Karpas-422 (cell line): ENCODE results near the gene BCL11B. TPM values are rescaled to one million over a fixed set of nuclear protein-coding genes. Genes with fewer than 3 reads are reported as not detected.

Experiments used
- DNase-seq: peaks from one replicate; pipeline ENCODE4 v3.0.0-alpha.2; 2015
- H2AFZ ChIP-seq: fragments of 200-600 bp; sonication (generic); 2 replicates; pipeline ENCODE4 v1.6.1; 2014; ENCODE audit warnings: antibody characterized with exemption, low read length, mixed read lengths
- H3K27ac ChIP-seq: fragments of 200-600 bp; sonication (generic); 2 replicates; pipeline ENCODE4 v1.5.1; 2014; ENCODE audit warnings: mild to moderate bottlenecking, low read length, moderate library complexity
- H3K27me3 ChIP-seq: fragments of 200-600 bp; sonication (generic); 2 replicates; pipeline ENCODE4 v1.6.1; 2014; ENCODE audit warnings: low read length, mixed read lengths
- H3K36me3 ChIP-seq: fragments of 200-600 bp; sonication (generic); 2 replicates; pipeline ENCODE4 v1.6.1; 2014; ENCODE audit warnings: low read length, mixed read lengths; ENCODE audit not compliant: insufficient read depth
- H3K4me1 ChIP-seq: fragments of 200-600 bp; sonication (generic); 2 replicates; pipeline ENCODE4 v1.6.1; 2014; ENCODE audit warnings: mild to moderate bottlenecking, low read length, mixed read lengths
- H3K4me2 ChIP-seq: fragments of 200-600 bp; sonication (generic); 2 replicates; pipeline ENCODE4 v1.6.1; 2014; ENCODE audit warnings: low read length, low read depth, mild to moderate bottlenecking; ENCODE audit not compliant: poor library complexity, severe bottlenecking
- H3K4me3 ChIP-seq: fragments of 200-600 bp; sonication (generic); 2 replicates; pipeline ENCODE4 v1.5.1; 2014; ENCODE audit warnings: mild to moderate bottlenecking, antibody characterized with exemption, low read length, mixed read lengths
- H3K79me2 ChIP-seq: fragments of 200-600 bp; sonication (generic); 2 replicates; pipeline ENCODE4 v1.6.1; 2014; ENCODE audit warnings: mild to moderate bottlenecking, low read length, mixed read lengths
- H3K9ac ChIP-seq: fragments of 200-600 bp; sonication (generic); 2 replicates; pipeline ENCODE4 v1.6.0; 2014; ENCODE audit warnings: low read length
- H3K9me2 ChIP-seq: fragments of 200-600 bp; sonication (generic), shearing (Covaris generic); replicated peaks from 2 replicates; pipeline ENCODE4 v1.6.0; 2014; ENCODE audit warnings: mild to moderate bottlenecking, low read length, moderate library complexity; ENCODE audit not compliant: insufficient read depth
- H3K9me3 ChIP-seq: fragments of 300-700, 200-600 bp; sonication (generic); 2 replicates; pipeline ENCODE4 v1.6.1; 2014; ENCODE audit warnings: low read length, mixed read lengths
- H4K20me1 ChIP-seq: fragments of 200-600 bp; sonication (generic); 2 replicates; pipeline ENCODE4 v1.6.1; 2014; ENCODE audit warnings: mild to moderate bottlenecking, antibody characterized with exemption, low read length, low read depth; ENCODE audit not compliant: insufficient read depth
- total RNA-seq: library from RNA; depleted of rRNA; stranded (reverse); fragments of >200 nt; shearing (Covaris generic); gene quantifications from 2 replicates; pipeline ENCODE4 v1.2.3, GENCODE V29; 2014; ENCODE audit warnings: low replicate concordance

The BCL11B gene
- total RNA-seq, 1 experiment from 2014 or later = not detected

GRCh38 chr14:99242816-99243721, 28.9 kb downstream of the BCL11B start:
- Histone ChIP-seq H3K4me2 (no peak overlapping the region), H3K9me3 (no peaks in the 10 kb centered on the region), H3K79me2 (no peaks in the 10 kb centered on the region), H3K4me1 (no peaks in the 10 kb centered on the region), H3K27me3 (no peaks in the 10 kb centered on the region), H4K20me1 (no peaks in the 10 kb centered on the region), H3K9me2 (no peaks in the 10 kb centered on the region), H3K27ac (no peak overlapping the region), H3K36me3 (no peaks in the 10 kb centered on the region), H3K9ac (no peak overlapping the region), H2AFZ (no peak overlapping the region), H3K4me3 (no peak overlapping the region)
- DNase-seq = no peak

- DNase-seq = no peak
- H4K20me1 ChIP-seq = no peaks in the 10 kb centered on the region
- no peak overlapping the region for H3K4me3 ChIP-seq
Observed at GRCh38 chr14:99242238-99242637, 29.8 kb downstream of the BCL11B start.

GRCh38 chr14:99241325-99242010, 30.5 kb downstream of the BCL11B start:
- Histone ChIP-seq H3K4me1 (no peaks in the 10 kb centered on the region), H3K27ac (no peak overlapping the region), H3K4me3 (no peak overlapping the region)

More at GRCh38 chr14:99242238-99242637, 29.8 kb downstream of the BCL11B start:
- no peak overlapping the region for H3K9ac ChIP-seq
- H3K4me1 ChIP-seq = no peaks in the 10 kb centered on the region
- no peaks in the 10 kb centered on the region for H3K27me3 ChIP-seq
- no peaks in the 10 kb centered on the region for H3K36me3 ChIP-seq
- H3K79me2 ChIP-seq = no peaks in the 10 kb centered on the region
- no peak overlapping the region for H2AFZ ChIP-seq
- no peak overlapping the region for H3K4me2 ChIP-seq
- H3K9me3 ChIP-seq = no peaks in the 10 kb centered on the region
- no peaks in the 10 kb centered on the region for H3K9me2 ChIP-seq
- no peak overlapping the region for H3K27ac ChIP-seq

GRCh38 chr14:99240627-99241324, 31.2 kb downstream of the BCL11B start:
- Histone ChIP-seq H3K9ac (no peak overlapping the region), H3K9me2 (no peaks in the 10 kb centered on the region), H3K4me1 (no peaks in the 10 kb centered on the region), H3K27me3 (no peaks in the 10 kb centered on the region), H3K4me2 (no peak overlapping the region), H3K36me3 (no peaks in the 10 kb centered on the region), H4K20me1 (no peaks in the 10 kb centered on the region), H3K79me2 (no peaks in the 10 kb centered on the region), H2AFZ (no peak overlapping the region), H3K27ac (no peak overlapping the region), H3K4me3 (no peak overlapping the region), H3K9me3 (no peaks in the 10 kb centered on the region)
- no peak for DNase-seq

More at GRCh38 chr14:99241325-99242010, 30.5 kb downstream of the BCL11B start:
- H3K9ac ChIP-seq = no peak overlapping the region
- H2AFZ ChIP-seq = no peak overlapping the region
- H3K9me2 ChIP-seq = no peaks in the 10 kb centered on the region
- no peaks in the 10 kb centered on the region for H3K27me3 ChIP-seq
- H3K4me2 ChIP-seq = no peak overlapping the region
- DNase-seq = no peak
- no peaks in the 10 kb centered on the region for H3K36me3 ChIP-seq
- no peaks in the 10 kb centered on the region for H3K9me3 ChIP-seq
- H4K20me1 ChIP-seq = no peaks in the 10 kb centered on the region
- no peaks in the 10 kb centered on the region for H3K79me2 ChIP-seq

- no peaks in the 10 kb centered on the region for H3K79me2 ChIP-seq
- no peak for DNase-seq
- no peaks in the 10 kb centered on the region for H3K36me3 ChIP-seq
- H2AFZ ChIP-seq = no peak overlapping the region
- no peak overlapping the region for H3K4me3 ChIP-seq
- no peak overlapping the region for H3K9ac ChIP-seq
- no peaks in the 10 kb centered on the region for H3K27me3 ChIP-seq
- 0 out of 2 replicates have a peak, but pooled peaks cover 5% of the 10 kb centered on the region for H3K9me3 ChIP-seq
- no peaks in the 10 kb centered on the region for H3K4me1 ChIP-seq
- H3K9me2 ChIP-seq = no peaks in the 10 kb centered on the region
- H3K27ac ChIP-seq = no peak overlapping the region
- H4K20me1 ChIP-seq = no peaks in the 10 kb centered on the region
- H3K4me2 ChIP-seq = no peak overlapping the region
Observed at GRCh38 chr14:99239661-99240092, 32.3 kb downstream of the BCL11B start.

- Histone ChIP-seq H3K9me3 (0 out of 2 replicates have a peak, but pooled peaks cover 5% of the 10 kb centered on the region), H3K27me3 (no peaks in the 10 kb centered on the region), H3K4me1 (no peaks in the 10 kb centered on the region), H3K4me2 (no peak overlapping the region), H4K20me1 (no peaks in the 10 kb centered on the region), H2AFZ (no peak overlapping the region), H3K79me2 (no peaks in the 10 kb centered on the region), H3K9me2 (no peaks in the 10 kb centered on the region), H3K9ac (no peak overlapping the region), H3K27ac (no peak overlapping the region), H3K36me3 (no peaks in the 10 kb centered on the region), H3K4me3 (no peak overlapping the region)
- DNase-seq = no peak
Observed at GRCh38 chr14:99238216-99238615, 33.8 kb downstream of the BCL11B start.

- Histone ChIP-seq H3K4me1 (no peaks in the 10 kb centered on the region), H3K36me3 (no peaks in the 10 kb centered on the region), H3K27me3 (no peaks in the 10 kb centered on the region), H4K20me1 (no peaks in the 10 kb centered on the region), H3K4me3 (no peak overlapping the region), H3K9me3 (0 out of 2 replicates have a peak, but pooled peaks cover 5% of the 10 kb centered on the region), H3K27ac (no peak overlapping the region), H3K9ac (no peak overlapping the region), H3K79me2 (no peaks in the 10 kb centered on the region), H2AFZ (no peak overlapping the region), H3K9me2 (no peaks in the 10 kb centered on the region), H3K4me2 (no peak overlapping the region)
- DNase-seq = no peak
Observed at GRCh38 chr14:99237288-99237687, 34.7 kb downstream of the BCL11B start.
